Panc1 (cell line): ENCODE data around the gene ART5. TPM values are rescaled to one million over a fixed set of nuclear protein-coding genes. Genes with fewer than 3 reads are reported as not detected.

Source experiments
- ATAC-seq: fragments of 200-7000 bp; cut with Tn5 transposase; 2 replicates; pipeline ENCODE4 v1.9.1; 2020; ENCODE audit warnings: mild to moderate bottlenecking, moderate library complexity
- BruUV-seq: library from RNA; stranded (reverse); fragments of 400-500 nt; replicated peaks from 2 replicates; lab custom pipeline; 2021; lab: Mats Ljungman, UMichigan
- CTCF ChIA-PET: fragments of 300-600 bp; sonication (Branson Sonifier 250); formaldehyde crosslinking; loops from one replicate; lab custom pipeline; 2022; ENCODE audit warnings: antibody characterized with exemption; lab: Charles Lee
- POLR2A ChIA-PET: fragments of 300-600 bp; sonication (Branson Sonifier 250); formaldehyde crosslinking; loops from one replicate; lab custom pipeline; 2022; ENCODE audit warnings: antibody characterized with exemption; lab: Charles Lee
- DNase-seq: peaks from one replicate; pipeline ENCODE4 v3.0.0-alpha.2; 2010; ENCODE audit warnings: low read depth, low spot score
- H3K27ac ChIP-seq: 2 replicates; pipeline ENCODE4 v1.5.1; 2011; ENCODE audit warnings: mild to moderate bottlenecking, low read length, inconsistent platforms
- H3K27me3 ChIP-seq: fragments of 200-500 bp; sonication (Bioruptor generic); 2 replicates; pipeline ENCODE4 v1.6.0; 2014; ENCODE audit warnings: low read length, inconsistent platforms; ENCODE audit not compliant: control insufficient read depth, insufficient read depth
- H3K36me3 ChIP-seq: fragments of 200-500 bp; sonication (Bioruptor generic); 2 replicates; pipeline ENCODE4 v1.5.1; 2014; ENCODE audit warnings: inconsistent platforms, mild to moderate bottlenecking, low read length, moderate library complexity; ENCODE audit not compliant: control insufficient read depth, insufficient read depth
- H3K4me1 ChIP-seq: 2 replicates; pipeline ENCODE4 v1.5.1; 2011; ENCODE audit warnings: inconsistent platforms, mild to moderate bottlenecking, low read length, moderate library complexity; ENCODE audit not compliant: control insufficient read depth, insufficient read depth
- H3K4me3 ChIP-seq, 2 experiments: 2 replicates each; pipeline ENCODE4 v1.5.1; 2011 to 2012; ENCODE audit warnings: low read depth in 2 of 2, low read length in 2 of 2, mild to moderate bottlenecking in 2 of 2, inconsistent platforms in 1 of 2, moderate library complexity in 1 of 2
- H3K9me3 ChIP-seq: fragments of 200-500 bp; sonication (Bioruptor generic); 2 replicates; pipeline ENCODE4 v1.5.1; 2014; ENCODE audit warnings: low read depth, mild to moderate bottlenecking, inconsistent platforms, low read length, moderate library complexity; ENCODE audit not compliant: control insufficient read depth, insufficient read depth
- CTCF ChIP-seq: fragments of 450-650 bp; IDR thresholded peaks from 2 replicates; pipeline ENCODE4 v1.5.1; 2017; ENCODE audit warnings: mild to moderate bottlenecking
- POLR2AphosphoS5 ChIP-seq: IDR thresholded peaks from 2 replicates; pipeline ENCODE4 v1.6.1; 2012; ENCODE audit warnings: mild to moderate bottlenecking, low read depth, low read length, moderate library complexity
- REST ChIP-seq, 2 experiments: IDR thresholded peaks; 2 replicates each; pipeline ENCODE4 v1.6.1; 2011 to 2012; ENCODE audit warnings: low read depth in 2 of 2, control low read depth in 1 of 2, low read length in 1 of 2, mild to moderate bottlenecking in 1 of 2, moderate library complexity in 1 of 2; ENCODE audit not compliant: insufficient read depth in 1 of 2
- SIN3A ChIP-seq: IDR thresholded peaks from 2 replicates; pipeline ENCODE4 v1.6.1; 2012; ENCODE audit warnings: low read depth, mild to moderate bottlenecking, low read length, moderate library complexity, borderline replicate concordance; ENCODE audit not compliant: insufficient read depth
- TCF7L2 ChIP-seq: IDR thresholded peaks from 2 replicates; pipeline ENCODE4 v1.6.1; 2011; ENCODE audit warnings: mild to moderate bottlenecking, low read depth, low read length, inconsistent platforms
- in situ Hi-C: cut with HindIII; loops from 2 replicates; pipeline ENCODE4 v1.10.0; 2016; ENCODE audit warnings: low sequenced_read_pairs, low pct_unique_long_range_greater_than_20kb
- intact Hi-C: fragments of 100-400 bp; cut with micrococcal nuclease; formaldehyde crosslinking; loops from one replicate; pipeline ENCODE4 v1.10.0; 2022; ENCODE audit not compliant: unreplicated experiment
- total RNA-seq: library from RNA; stranded (reverse); gene quantifications from one replicate; pipeline ENCODE4 v1.2.1, GENCODE V29; 2021; ENCODE audit not compliant: unreplicated experiment

ART5 gene
- total RNA-seq, 1 experiment from 2014 or later = 12.8 TPM

GRCh38 chr11:3622521-3622920 lies 19.3 kb downstream of the ART5 start:
- Histone ChIP-seq H3K36me3 (no peaks in the 10 kb centered on the region), H3K9me3 (no peaks in the 10 kb centered on the region), H3K27me3 (no peaks in the 10 kb centered on the region), H3K4me1 (no peaks in the 10 kb centered on the region), H3K27ac (no peak overlapping the region), H3K4me3 (no peak overlapping the region)
- intact Hi-C loops (no loop called here), in situ Hi-C loops (no loop called here)
- CTCF ChIA-PET = no interaction called here
- ATAC-seq (no peak), DNase-seq (no peak)
- POLR2A ChIA-PET = interaction anchor here (0.5 kb wide), 1 partner anchor 62 kb away, joined by 6 read pairs; no protein-coding TSS in a partner anchor
- BruUV-seq = no TSS peak
- TF ChIP-seq POLR2AphosphoS5 = no peak

- ATAC-seq = no peak
- POLR2A ChIA-PET = no interaction called here
Measured at GRCh38 chr11:3617990-3618389, 23.8 kb downstream of the ART5 start.

GRCh38 chr11:3616721-3617460 lies 24.9 kb downstream of the ART5 start:
- intact Hi-C loops (no loop called here), in situ Hi-C loops (no loop called here)
- Histone ChIP-seq H3K4me1 (no peaks in the 10 kb centered on the region), H3K27me3 (0 out of 2 replicates have a peak, but pooled peaks cover 1% of the 10 kb centered on the region), H3K9me3 (peaks cover 4% of the 10 kb centered on the region; the same call in 1 of the 2 replicates), H3K4me3 (no peak overlapping the region), H3K36me3 (no peaks in the 10 kb centered on the region), H3K27ac (no peak overlapping the region)
- ChIA-PET CTCF (no interaction called here), POLR2A (no interaction called here)
- ATAC-seq = no peak
- BruUV-seq = no TSS peak
- DNase-seq = no peak
- TF ChIP-seq SIN3A = no peak
- no peak for TF ChIP-seq POLR2AphosphoS5
- TF ChIP-seq CTCF = no peak
- TF ChIP-seq TCF7L2 = no peak
- no peak for TF ChIP-seq REST (IDR thresholded peaks at IDR 0.05; ENCODE audit: insufficient read depth in 1 of 2, low read depth in 2 of 2, low read length in 1 of 2)

More at GRCh38 chr11:3617990-3618389, 23.8 kb downstream of the ART5 start:
- CTCF ChIA-PET = no interaction called here
- Histone ChIP-seq H3K9me3 (no peaks in the 10 kb centered on the region), H3K4me1 (no peaks in the 10 kb centered on the region), H3K27me3 (no peaks in the 10 kb centered on the region), H3K27ac (no peak overlapping the region), H3K36me3 (no peaks in the 10 kb centered on the region), H3K4me3 (no peak overlapping the region)
- in situ Hi-C loops (no loop called here), intact Hi-C loops (no loop called here)
- BruUV-seq = no TSS peak
- TF ChIP-seq SIN3A = no peak
- no peak for TF ChIP-seq POLR2AphosphoS5
- TF ChIP-seq CTCF = no peak
- DNase-seq = no peak
